ENCODE results near the gene RNH1. TPM values are rescaled to one million over a fixed set of nuclear protein-coding genes. Genes with fewer than 3 reads are reported as not detected.

The RNH1 gene
- total and polyA plus RNA-seq, 2 donors (not counting 1 experiment from before 2014, with no cell fraction given), result 102 to 561 TPM

DNA sequence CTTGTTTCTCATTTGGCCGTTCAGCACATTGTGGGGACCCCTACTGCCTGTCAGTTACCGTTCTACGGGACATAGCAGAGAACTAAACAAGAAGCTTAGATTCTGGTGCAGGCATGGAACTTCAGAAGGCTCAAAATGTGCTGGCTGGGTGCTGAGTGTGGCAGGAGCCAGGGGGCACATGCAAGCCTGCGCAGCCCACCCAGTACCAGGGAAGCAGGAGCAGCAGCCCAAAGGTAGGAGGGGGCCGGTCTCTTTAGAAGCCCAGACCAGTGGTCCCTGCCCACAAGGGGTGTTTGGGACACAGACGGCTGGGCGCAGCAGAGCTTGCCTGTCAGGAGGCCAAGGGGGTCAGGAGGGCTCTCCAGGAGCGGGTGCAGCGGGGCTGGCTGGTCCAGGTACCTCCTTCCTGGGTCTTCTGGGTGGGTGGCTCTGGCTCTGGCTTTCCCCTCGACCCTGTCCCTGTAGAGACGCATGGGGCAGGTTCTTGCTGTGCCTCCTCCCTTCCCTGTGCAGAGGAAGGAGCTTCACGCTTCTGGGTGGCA lies 54.8 kb downstream of the RNH1 start:
- H2AFZ ChIP-seq (ENCODE audit: low read length), result no peak overlapping the region
- H3K9ac ChIP-seq (ENCODE audit: insufficient read depth, low read length), result no peak overlapping the region
- H3K9me3 ChIP-seq (ENCODE audit: control insufficient read depth, insufficient read depth, low read depth, low read length), result no peaks in the 10 kb centered on the region
- H3K4me2 ChIP-seq (ENCODE audit: extremely low read depth, insufficient read depth, low read length), result no peak overlapping the region
- no peak overlapping the region for H3K4me3 ChIP-seq (replicated peaks in 1 of 4; ENCODE audit: control extremely low read depth in 1 of 4, insufficient read depth in 1 of 4, low read depth in 3 of 4, low read length in 4 of 4)
- H3K27me3 ChIP-seq (ENCODE audit: control insufficient read depth, insufficient read depth, low read length), result no peaks in the 10 kb centered on the region
- TF ChIP-seq CTCF (conservative IDR thresholded peaks at IDR 0.05 in 1 of 2, IDR thresholded peaks at IDR 0.05 in 1 of 2; ENCODE audit: low read depth in 1 of 2, low read length in 2 of 2) (no peak), EZH2 (IDR thresholded peaks at IDR 0.05; ENCODE audit: low read length, missing control alignments) (no peak)
- peaks cover 38% of the 10 kb centered on the region for H3K79me2 ChIP-seq (ENCODE audit: control insufficient read depth, insufficient read depth, low read length)
- H3K27ac ChIP-seq (ENCODE audit: insufficient read depth, low read length), result no peak overlapping the region
- H3K36me3 ChIP-seq (ENCODE audit: control insufficient read depth, insufficient read depth, low read length), result peaks cover 19% of the 10 kb centered on the region
- H4K20me1 ChIP-seq (ENCODE audit: control insufficient read depth, extremely low read depth, insufficient read depth, low read length), result no peaks in the 10 kb centered on the region
- DNase-seq (ENCODE audit: low read depth in 2 of 2), result no peak
- peaks cover 2% of the 10 kb centered on the region for H3K4me1 ChIP-seq (ENCODE audit: control insufficient read depth, extremely low read depth, insufficient read depth, low read length)

- Histone ChIP-seq H3K79me2 (ENCODE audit: control insufficient read depth, insufficient read depth, low read length) (peaks cover 38% of the 10 kb centered on the region), H3K27me3 (ENCODE audit: control insufficient read depth, insufficient read depth, low read length) (no peaks in the 10 kb centered on the region), H2AFZ (ENCODE audit: low read length) (no peak overlapping the region), H3K27ac (ENCODE audit: insufficient read depth, low read length) (no peak overlapping the region), H4K20me1 (ENCODE audit: control insufficient read depth, extremely low read depth, insufficient read depth, low read length) (no peaks in the 10 kb centered on the region), H3K4me2 (ENCODE audit: extremely low read depth, insufficient read depth, low read length) (peak overlapping the region; percentile 97), H3K9ac (ENCODE audit: insufficient read depth, low read length) (no peak overlapping the region), H3K4me3 (replicated peaks in 1 of 4; ENCODE audit: control extremely low read depth in 1 of 4, insufficient read depth in 1 of 4, low read depth in 3 of 4, low read length in 4 of 4) (peak overlapping the region; percentile 78 to 90 (median 86)), H3K36me3 (ENCODE audit: control insufficient read depth, insufficient read depth, low read length) (peaks cover 16% of the 10 kb centered on the region), H3K4me1 (ENCODE audit: control insufficient read depth, extremely low read depth, insufficient read depth, low read length) (peaks cover 2% of the 10 kb centered on the region), H3K9me3 (ENCODE audit: control insufficient read depth, insufficient read depth, low read depth, low read length) (no peaks in the 10 kb centered on the region)
- no peak for DNase-seq (ENCODE audit: low read depth in 2 of 2)
- TF ChIP-seq EZH2 (IDR thresholded peaks at IDR 0.05; ENCODE audit: low read length, missing control alignments), result no peak
- no peak for TF ChIP-seq CTCF (conservative IDR thresholded peaks at IDR 0.05 in 1 of 2, IDR thresholded peaks at IDR 0.05 in 1 of 2; ENCODE audit: low read depth in 1 of 2, low read length in 2 of 2)
Measured at GRCh38 chr11:451738-452137, 55.3 kb downstream of the RNH1 start.

DNA sequence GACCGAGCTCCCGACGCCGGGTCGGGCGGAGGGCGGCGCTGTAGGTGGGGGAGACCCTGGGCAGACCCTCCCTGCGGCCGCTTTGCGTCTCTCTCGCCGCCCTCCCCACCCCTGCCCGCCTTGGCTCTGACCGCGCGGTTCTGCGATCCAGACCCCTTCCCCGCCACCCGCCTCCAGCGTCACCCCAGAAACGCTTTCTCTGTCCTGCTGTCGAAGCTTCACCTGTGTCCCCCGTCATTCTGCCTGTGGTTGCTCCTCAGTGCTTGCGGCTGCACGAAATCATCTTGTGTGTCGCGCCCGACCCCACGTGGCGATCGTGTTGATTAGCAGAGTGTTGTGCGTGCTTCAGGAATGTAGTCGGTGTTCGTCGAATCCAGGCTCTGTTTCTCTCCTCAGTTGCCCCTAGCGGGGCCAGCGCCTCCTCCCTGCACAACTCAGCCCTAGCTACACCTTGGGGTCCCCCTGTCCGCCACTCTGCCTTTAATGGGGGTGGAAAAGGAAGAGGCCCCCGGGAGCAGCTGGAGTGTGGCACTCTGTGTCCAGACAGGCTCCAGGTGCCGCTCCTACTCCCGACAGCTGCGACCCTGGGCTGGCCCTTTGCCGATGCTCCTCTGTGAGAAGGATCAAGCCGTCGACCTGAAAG lies 56.1 kb downstream of the RNH1 start:
- peak; percentile 61 to 63 for DNase-seq (ENCODE audit: low read depth in 2 of 2)
- Histone ChIP-seq H3K79me2 (ENCODE audit: control insufficient read depth, insufficient read depth, low read length) (peaks cover 38% of the 10 kb centered on the region), H3K4me1 (ENCODE audit: control insufficient read depth, extremely low read depth, insufficient read depth, low read length) (peaks cover 2% of the 10 kb centered on the region), H3K27ac (ENCODE audit: insufficient read depth, low read length) (peak overlapping the region; percentile 90), H3K9me3 (ENCODE audit: control insufficient read depth, insufficient read depth, low read depth, low read length) (no peaks in the 10 kb centered on the region), H3K36me3 (ENCODE audit: control insufficient read depth, insufficient read depth, low read length) (peaks cover 16% of the 10 kb centered on the region), H3K9ac (ENCODE audit: insufficient read depth, low read length) (peak overlapping the region; percentile 83), H3K4me3 (replicated peaks in 1 of 4; ENCODE audit: control extremely low read depth in 1 of 4, insufficient read depth in 1 of 4, low read depth in 3 of 4, low read length in 4 of 4) (peak overlapping the region; percentile 78 to 90 (median 86)), H3K4me2 (ENCODE audit: extremely low read depth, insufficient read depth, low read length) (peak overlapping the region; percentile 97), H2AFZ (ENCODE audit: low read length) (no peak overlapping the region), H4K20me1 (ENCODE audit: control insufficient read depth, extremely low read depth, insufficient read depth, low read length) (no peaks in the 10 kb centered on the region), H3K27me3 (ENCODE audit: control insufficient read depth, insufficient read depth, low read length) (no peaks in the 10 kb centered on the region)
- no peak for TF ChIP-seq EZH2 (IDR thresholded peaks at IDR 0.05; ENCODE audit: low read length, missing control alignments)
- TF ChIP-seq CTCF (conservative IDR thresholded peaks at IDR 0.05 in 1 of 2, IDR thresholded peaks at IDR 0.05 in 1 of 2; ENCODE audit: low read depth in 1 of 2, low read length in 2 of 2), result no peak
